K562 (cell line): ENCODE data around the gene ARMH1. TPM values are rescaled to one million over a fixed set of nuclear protein-coding genes. Genes with fewer than 3 reads are reported as not detected.

Experiments used
- ARID2 ChIP-seq: fragments of 450-650 bp; IDR thresholded peaks from 2 replicates; pipeline ENCODE4 v1.6.1; 2017; ENCODE audit warnings: antibody characterized with exemption, mild to moderate bottlenecking
- ASH1L ChIP-seq: fragments of 450-650 bp; IDR thresholded peaks from 2 replicates; pipeline ENCODE4 v1.6.1; 2018; ENCODE audit warnings: borderline replicate concordance, mild to moderate bottlenecking, low read depth; ENCODE audit not compliant: partially characterized antibody
- CREB3L1 ChIP-seq: fragments of 450-650 bp; IDR thresholded peaks from 2 replicates; pipeline ENCODE4 v1.6.1; 2014; ENCODE audit warnings: low read depth, mild to moderate bottlenecking, moderate library complexity, borderline replicate concordance
- CREM ChIP-seq: IDR thresholded peaks from 2 replicates; pipeline ENCODE4 v1.6.1; 2014; ENCODE audit warnings: antibody characterized with exemption, low read depth
- E4F1 ChIP-seq: fragments of 250-450 bp; sonication (Bioruptor Pico); IDR thresholded peaks from 2 replicates; pipeline ENCODE4 v1.5.0; 2021; ENCODE audit warnings: mild to moderate bottlenecking, borderline replicate concordance
- ETS1 ChIP-seq: conservative IDR thresholded peaks from 2 replicates; pipeline ENCODE4 v1.6.1; 2011; ENCODE audit warnings: low read depth, mild to moderate bottlenecking, low read length; ENCODE audit not compliant: control insufficient read depth
- ETV1 ChIP-seq: fragments of 450-650 bp; conservative IDR thresholded peaks from 2 replicates; pipeline ENCODE4 v1.6.1; 2016; ENCODE audit warnings: missing genetic modification characterization, control low read depth, low read depth, missing compliant biosample characterization
- ETV5 ChIP-seq: sonication (generic); formaldehyde crosslinking; IDR thresholded peaks from 2 replicates; pipeline ENCODE4 v1.4.0; 2020; ENCODE audit warnings: low read depth, mild to moderate bottlenecking, missing genetic modification reagents
- FOXJ2 ChIP-seq: fragments of 200-800 bp; sonication (Bioruptor generic); IDR thresholded peaks from 2 replicates; pipeline ENCODE4 v1.6.1; 2016; ENCODE audit warnings: missing genetic modification characterization, missing compliant biosample characterization
- KHSRP ChIP-seq: fragments of 450-650 bp; IDR thresholded peaks from 2 replicates; pipeline ENCODE4 v1.6.1; 2017
- POLR2AphosphoS5 ChIP-seq: IDR thresholded peaks from 2 replicates; pipeline ENCODE4 v1.6.1; 2011; ENCODE audit warnings: mild to moderate bottlenecking, low read depth, low read length, moderate library complexity; ENCODE audit not compliant: control insufficient read depth, insufficient read depth
- RBM15 ChIP-seq: fragments of 200-400 bp; formaldehyde crosslinking; IDR thresholded peaks from 2 replicates; pipeline ENCODE4 v1.6.1; 2018; ENCODE audit warnings: mild to moderate bottlenecking, low read length, moderate library complexity; ENCODE audit not compliant: insufficient read depth
- SUPT5H ChIP-seq: fragments of 450-650 bp; IDR thresholded peaks from 2 replicates; pipeline ENCODE4 v1.6.1; 2016
- ZNF511 ChIP-seq: sonication (generic); formaldehyde crosslinking; IDR thresholded peaks from 2 replicates; pipeline ENCODE4 v1.8.0; 2022; ENCODE audit warnings: mild to moderate bottlenecking, missing genetic modification reagents
- ZNF551 ChIP-seq: fragments of 250-450 bp; sonication (Bioruptor Pico); IDR thresholded peaks from 2 replicates; pipeline ENCODE4 v1.5.0; 2021; ENCODE audit warnings: mild to moderate bottlenecking, moderate library complexity
- ZNF655 ChIP-seq: fragments of 250-450 bp; sonication (Bioruptor Pico); IDR thresholded peaks from 2 replicates; pipeline ENCODE4 v1.5.0; 2021
- ZNF740 ChIP-seq, 3 experiments: fragments of 200-800 bp in 1 of 3; sonication (Bioruptor generic) in 1 of 3; sonication (generic) in 1 of 3; formaldehyde crosslinking in 1 of 3; IDR thresholded peaks; 2 replicates each; pipeline versions ENCODE4 v1.6.1 to v1.8.0; 2016 to 2022; ENCODE audit warnings: mild to moderate bottlenecking in 2 of 3, missing compliant biosample characterization in 2 of 3, missing genetic modification characterization in 2 of 3, missing genetic modification reagents in 1 of 3
- polyA plus RNA-seq, 8 experiments: library from polyadenylated mRNA; depleted of rRNA in 4 of 8; stranded (reverse) in 5 of 8; unstranded in 3 of 8; fragments of >200 nt; fragmentation: Nextera tagmentation in 2 of 8; fragmentation: Illumina TruSeq in 1 of 8; extraction: Ambion mirVana in 2 of 8; extraction: Trizol in 1 of 8; gene quantifications; 2 replicates each; pipeline versions ENCODE4 v1.2.1 to v1.2.3, GENCODE V29; 2011 to 2014; ENCODE audit warnings: inconsistent platforms in 1 of 8, missing spikeins in 1 of 8
- total RNA-seq, 7 experiments: library from RNA; depleted of rRNA in 6 of 7; stranded (reverse); fragments of >200 nt in 6 of 7; fragmentation: Illumina TruSeq in 2 of 7; extraction: Trizol in 2 of 7; gene quantifications; 2 replicates each; pipeline versions ENCODE4 v1.2.1 to v1.2.3, GENCODE V29; 2011 to 2021; ENCODE audit warnings: low replicate concordance in 1 of 7

ARMH1 gene
- total and polyA plus RNA-seq, 9 of the 15 experiments (the other 6 are each of a cell fraction or from before 2014, with no cell fraction given): 0.41 TPM; not detected in 8

- no peak for TF ChIP-seq ZNF655
- TF ChIP-seq ZNF551 (CRISPR knock-in tag): no peak
- TF ChIP-seq POLR2AphosphoS5: peak; percentile 95
- no peak for TF ChIP-seq ETV1 (tag)
- TF ChIP-seq ARID2: no peak
- no peak for TF ChIP-seq KHSRP
- TF ChIP-seq ZNF511 (CRISPR knock-in tag): no peak
- no peak for TF ChIP-seq E4F1
- TF ChIP-seq SUPT5H: no peak
- TF ChIP-seq FOXJ2 (tag): no peak
- no peak for TF ChIP-seq CREB3L1
- peak; percentile 78 for TF ChIP-seq ETS1
- peak; percentile 91 for TF ChIP-seq ZNF740 (CRISPR knock-in tag; IDR thresholded peaks at IDR 0.05)
- TF ChIP-seq ZNF740 (tag; IDR thresholded peaks at IDR 0.05): peak in 1 of 2 experiments; percentile 77; a peak in 2 of 4 replicates
- no peak for TF ChIP-seq RBM15
- no peak for TF ChIP-seq ETV5
- no peak for TF ChIP-seq ASH1L
- TF ChIP-seq CREM: peak; percentile 21; the same call in 1 of the 2 replicates
Measured at GRCh38 chr1:44637702-44638411, 36.7 kb upstream of the ARMH1 start (continued).
